HEK293 (cell line): ENCODE results near the gene NUAK1.
A peak's percentile ranks its signal among the peaks of the same experiment; 100 is the strongest.

ENCODE experiments used
- GLIS1 ChIP-seq: fragments of 450-650 bp; formaldehyde crosslinking; IDR thresholded peaks from 2 replicates; pipeline ENCODE4 v1.5.1; 2016; ENCODE audit warnings: missing biosample characterization, missing genetic modification characterization
- HOXC10 ChIP-seq: sonication (generic); formaldehyde crosslinking; IDR thresholded peaks from 2 replicates; pipeline ENCODE4 v1.8.1; 2023; ENCODE audit warnings: mild to moderate bottlenecking, missing genetic modification reagents
- PRDM1 ChIP-seq: fragments of 450-650 bp; formaldehyde crosslinking; IDR thresholded peaks from 2 replicates; pipeline ENCODE4; 2016; ENCODE audit warnings: missing biosample characterization, missing genetic modification characterization
- PRDM2 ChIP-seq: fragments of 450-650 bp; formaldehyde crosslinking; IDR thresholded peaks from 2 replicates; pipeline ENCODE4 v1.5.1; 2016; ENCODE audit warnings: missing biosample characterization, missing genetic modification characterization, borderline replicate concordance
- SCRT1 ChIP-seq: fragments of 450-650 bp; formaldehyde crosslinking; IDR thresholded peaks from 2 replicates; pipeline ENCODE4 v1.5.1; 2016; ENCODE audit warnings: missing biosample characterization, missing genetic modification characterization, borderline replicate concordance
- TRIM28 ChIP-seq: IDR thresholded peaks from 2 replicates; pipeline ENCODE4 v1.6.1; 2011; ENCODE audit warnings: low read length, control low read depth, borderline replicate concordance
- ZBTB44 ChIP-seq: fragments of 450-650 bp; IDR thresholded peaks from 2 replicates; pipeline ENCODE4 v1.5.1; 2018; ENCODE audit warnings: missing biosample characterization, mild to moderate bottlenecking, missing genetic modification characterization
- ZBTB8A ChIP-seq: fragments of 450-650 bp; formaldehyde crosslinking; IDR thresholded peaks from 2 replicates; pipeline ENCODE4 v1.5.1; 2016; ENCODE audit warnings: missing biosample characterization, missing genetic modification characterization
- ZFP69B ChIP-seq: fragments of 450-650 bp; formaldehyde crosslinking; IDR thresholded peaks from 2 replicates; pipeline ENCODE4 v1.5.1; 2016; ENCODE audit warnings: missing biosample characterization, missing genetic modification characterization
- ZNF114 ChIP-seq: fragments of 450-650 bp; formaldehyde crosslinking; IDR thresholded peaks from 2 replicates; pipeline ENCODE4 v1.5.0; 2017; ENCODE audit warnings: missing biosample characterization, missing genetic modification characterization
- ZNF121 ChIP-seq: fragments of 450-650 bp; formaldehyde crosslinking; IDR thresholded peaks from 2 replicates; pipeline ENCODE4 v1.5.1; 2016; ENCODE audit warnings: missing biosample characterization, missing genetic modification characterization
- ZNF175 ChIP-seq: fragments of 450-650 bp; formaldehyde crosslinking; IDR thresholded peaks from 2 replicates; pipeline ENCODE4 v1.5.1; 2016; ENCODE audit warnings: missing biosample characterization, missing genetic modification characterization
- ZNF248 ChIP-seq: fragments of 450-650 bp; formaldehyde crosslinking; IDR thresholded peaks from 2 replicates; pipeline ENCODE4 v1.5.1; 2017; ENCODE audit warnings: missing biosample characterization, missing genetic modification characterization
- ZNF433 ChIP-seq: fragments of 450-650 bp; formaldehyde crosslinking; IDR thresholded peaks from 2 replicates; pipeline ENCODE4 v1.5.1; 2016; ENCODE audit warnings: missing biosample characterization, missing genetic modification characterization, low read depth
- ZNF48 ChIP-seq: fragments of 450-650 bp; formaldehyde crosslinking; IDR thresholded peaks from 2 replicates; pipeline ENCODE4 v1.5.1; 2016; ENCODE audit warnings: missing biosample characterization, missing genetic modification characterization
- ZNF521 ChIP-seq: fragments of 450-650 bp; formaldehyde crosslinking; IDR thresholded peaks from 2 replicates; pipeline ENCODE4 v1.5.1; 2017; ENCODE audit warnings: missing biosample characterization, mild to moderate bottlenecking, missing genetic modification characterization
- ZNF610 ChIP-seq: fragments of 450-650 bp; formaldehyde crosslinking; IDR thresholded peaks from 2 replicates; pipeline ENCODE4 v1.5.1; 2016; ENCODE audit warnings: missing biosample characterization, missing genetic modification characterization, borderline replicate concordance
- ZNF654 ChIP-seq: fragments of 450-650 bp; formaldehyde crosslinking; IDR thresholded peaks from 2 replicates; pipeline ENCODE4 v1.5.1; 2016; ENCODE audit warnings: low read depth, missing biosample characterization, missing genetic modification characterization
- ZNF677 ChIP-seq: fragments of 450-650 bp; IDR thresholded peaks from 2 replicates; pipeline ENCODE4 v1.5.0; 2018; ENCODE audit warnings: missing biosample characterization, mild to moderate bottlenecking, missing genetic modification characterization, moderate library complexity
- ZNF692 ChIP-seq: fragments of 450-650 bp; formaldehyde crosslinking; IDR thresholded peaks from 2 replicates; pipeline ENCODE4 v1.5.1; 2016; ENCODE audit warnings: missing biosample characterization, missing genetic modification characterization
- ZSCAN16 ChIP-seq: fragments of 450-650 bp; formaldehyde crosslinking; IDR thresholded peaks from 2 replicates; pipeline ENCODE4 v1.5.1; 2016; ENCODE audit warnings: missing biosample characterization, missing genetic modification characterization
- TF ChIP-seq, protein P1 (sequence below): fragments of 450-650 bp; formaldehyde crosslinking; IDR thresholded peaks from 2 replicates; pipeline ENCODE4 v1.5.1; 2017; ENCODE audit warnings: missing biosample characterization, missing genetic modification characterization
- TF ChIP-seq, protein P2 (sequence below): fragments of 450-650 bp; formaldehyde crosslinking; IDR thresholded peaks from 2 replicates; pipeline ENCODE4 v1.5.1; 2017; ENCODE audit warnings: missing biosample characterization, missing genetic modification characterization
- TF ChIP-seq, protein P3 (sequence below): fragments of 450-650 bp; formaldehyde crosslinking; IDR thresholded peaks from 2 replicates; pipeline ENCODE4 v1.5.1; 2016; ENCODE audit warnings: missing biosample characterization, missing genetic modification characterization
- TF ChIP-seq, protein P4 (sequence below): fragments of 450-650 bp; formaldehyde crosslinking; IDR thresholded peaks from 2 replicates; pipeline ENCODE4 v1.5.1; 2016; ENCODE audit warnings: missing biosample characterization, missing genetic modification characterization, borderline replicate concordance

NUAK1 gene

DNA sequence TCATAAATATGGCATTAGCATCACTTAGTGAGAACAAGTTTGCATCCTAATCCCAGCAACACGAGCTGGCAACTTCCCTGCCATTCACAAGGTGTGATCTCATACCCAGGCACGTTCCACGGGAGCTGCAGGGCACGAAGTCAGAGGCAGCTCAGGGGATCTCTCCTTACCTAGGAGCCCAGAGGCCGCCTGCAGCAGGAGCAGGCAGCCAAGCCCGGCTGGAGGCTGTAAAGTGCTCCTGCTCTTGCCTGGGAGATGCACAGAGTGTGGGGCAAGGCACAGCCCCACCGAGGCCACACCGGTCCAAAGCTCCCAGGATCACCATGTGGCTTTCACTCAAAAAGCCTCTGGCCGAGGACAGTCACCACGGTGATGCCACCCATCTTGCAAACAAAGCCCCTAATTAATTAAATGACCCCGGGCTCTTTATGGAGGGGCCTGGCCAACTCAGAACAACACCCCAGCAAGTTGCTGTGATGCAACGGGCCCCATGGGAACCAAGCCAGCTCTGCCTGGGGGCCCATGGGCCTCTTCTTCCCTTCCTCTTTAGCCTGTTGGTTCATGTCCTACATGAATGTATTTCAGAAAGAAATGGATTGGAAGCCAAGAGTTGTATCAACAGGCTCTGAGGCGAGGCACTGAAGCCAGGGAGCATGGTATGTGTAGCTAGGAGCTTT is 26.5 kb downstream of the NUAK1 start (continued):
- TF ChIP-seq ZNF692 = peak; percentile 64
- TF ChIP-seq, protein P1, sequence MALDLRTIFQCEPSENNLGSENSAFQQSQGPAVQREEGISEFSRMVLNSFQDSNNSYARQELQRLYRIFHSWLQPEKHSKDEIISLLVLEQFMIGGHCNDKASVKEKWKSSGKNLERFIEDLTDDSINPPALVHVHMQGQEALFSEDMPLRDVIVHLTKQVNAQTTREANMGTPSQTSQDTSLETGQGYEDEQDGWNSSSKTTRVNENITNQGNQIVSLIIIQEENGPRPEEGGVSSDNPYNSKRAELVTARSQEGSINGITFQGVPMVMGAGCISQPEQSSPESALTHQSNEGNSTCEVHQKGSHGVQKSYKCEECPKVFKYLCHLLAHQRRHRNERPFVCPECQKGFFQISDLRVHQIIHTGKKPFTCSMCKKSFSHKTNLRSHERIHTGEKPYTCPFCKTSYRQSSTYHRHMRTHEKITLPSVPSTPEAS = no peak
- TF ChIP-seq, protein P2, sequence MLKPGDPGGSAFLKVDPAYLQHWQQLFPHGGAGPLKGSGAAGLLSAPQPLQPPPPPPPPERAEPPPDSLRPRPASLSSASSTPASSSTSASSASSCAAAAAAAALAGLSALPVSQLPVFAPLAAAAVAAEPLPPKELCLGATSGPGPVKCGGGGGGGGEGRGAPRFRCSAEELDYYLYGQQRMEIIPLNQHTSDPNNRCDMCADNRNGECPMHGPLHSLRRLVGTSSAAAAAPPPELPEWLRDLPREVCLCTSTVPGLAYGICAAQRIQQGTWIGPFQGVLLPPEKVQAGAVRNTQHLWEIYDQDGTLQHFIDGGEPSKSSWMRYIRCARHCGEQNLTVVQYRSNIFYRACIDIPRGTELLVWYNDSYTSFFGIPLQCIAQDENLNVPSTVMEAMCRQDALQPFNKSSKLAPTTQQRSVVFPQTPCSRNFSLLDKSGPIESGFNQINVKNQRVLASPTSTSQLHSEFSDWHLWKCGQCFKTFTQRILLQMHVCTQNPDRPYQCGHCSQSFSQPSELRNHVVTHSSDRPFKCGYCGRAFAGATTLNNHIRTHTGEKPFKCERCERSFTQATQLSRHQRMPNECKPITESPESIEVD (tag by site-specific recombination) = no peak
- TF ChIP-seq ZNF610 (tag by site-specific recombination) = no peak
- TF ChIP-seq ZNF175 = no peak
- no peak for TF ChIP-seq PRDM2 (tag by site-specific recombination)
- no peak for TF ChIP-seq ZNF433 (tag by site-specific recombination)
- 0 out of 2 replicates have a peak, but pooled peaks have one; percentile 10 for TF ChIP-seq TRIM28
- no peak for TF ChIP-seq ZNF677 (tag by site-specific recombination)
- TF ChIP-seq ZBTB8A (tag by site-specific recombination) = peak; percentile 54
- TF ChIP-seq, protein P3, sequence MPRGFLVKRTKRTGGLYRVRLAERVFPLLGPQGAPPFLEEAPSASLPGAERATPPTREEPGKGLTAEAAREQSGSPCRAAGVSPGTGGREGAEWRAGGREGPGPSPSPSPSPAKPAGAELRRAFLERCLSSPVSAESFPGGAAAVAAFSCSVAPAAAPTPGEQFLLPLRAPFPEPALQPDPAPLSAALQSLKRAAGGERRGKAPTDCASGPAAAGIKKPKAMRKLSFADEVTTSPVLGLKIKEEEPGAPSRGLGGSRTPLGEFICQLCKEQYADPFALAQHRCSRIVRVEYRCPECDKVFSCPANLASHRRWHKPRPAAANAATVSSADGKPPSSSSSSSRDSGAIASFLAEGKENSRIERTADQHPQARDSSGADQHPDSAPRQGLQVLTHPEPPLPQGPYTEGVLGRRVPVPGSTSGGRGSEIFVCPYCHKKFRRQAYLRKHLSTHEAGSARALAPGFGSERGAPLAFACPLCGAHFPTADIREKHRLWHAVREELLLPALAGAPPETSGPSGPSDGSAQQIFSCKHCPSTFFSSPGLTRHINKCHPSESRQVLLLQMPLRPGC (tag by site-specific recombination) = no peak
- no peak for TF ChIP-seq HOXC10
- peak; percentile 73 for TF ChIP-seq GLIS1 (tag by site-specific recombination)
- no peak for TF ChIP-seq ZNF121
- no peak for TF ChIP-seq ZNF248 (tag by site-specific recombination)
- peak; percentile 33; the same call in 1 of the 2 replicates for TF ChIP-seq ZFP69B (tag by site-specific recombination)
- no peak for TF ChIP-seq ZBTB44 (tag by site-specific recombination)
- no peak for TF ChIP-seq ZNF114 (tag by site-specific recombination)
- TF ChIP-seq ZNF521 = no peak
- TF ChIP-seq, protein P4, sequence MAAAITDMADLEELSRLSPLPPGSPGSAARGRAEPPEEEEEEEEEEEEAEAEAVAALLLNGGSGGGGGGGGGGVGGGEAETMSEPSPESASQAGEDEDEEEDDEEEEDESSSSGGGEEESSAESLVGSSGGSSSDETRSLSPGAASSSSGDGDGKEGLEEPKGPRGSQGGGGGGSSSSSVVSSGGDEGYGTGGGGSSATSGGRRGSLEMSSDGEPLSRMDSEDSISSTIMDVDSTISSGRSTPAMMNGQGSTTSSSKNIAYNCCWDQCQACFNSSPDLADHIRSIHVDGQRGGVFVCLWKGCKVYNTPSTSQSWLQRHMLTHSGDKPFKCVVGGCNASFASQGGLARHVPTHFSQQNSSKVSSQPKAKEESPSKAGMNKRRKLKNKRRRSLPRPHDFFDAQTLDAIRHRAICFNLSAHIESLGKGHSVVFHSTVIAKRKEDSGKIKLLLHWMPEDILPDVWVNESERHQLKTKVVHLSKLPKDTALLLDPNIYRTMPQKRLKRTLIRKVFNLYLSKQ (tag by site-specific recombination) = no peak
- TF ChIP-seq SCRT1 (tag by site-specific recombination) = no peak
- no peak for TF ChIP-seq ZSCAN16 (tag by site-specific recombination)
- no peak for TF ChIP-seq ZNF654 (tag by site-specific recombination)
- TF ChIP-seq ZNF48 (tag by site-specific recombination) = no peak
- TF ChIP-seq PRDM1 (tag by site-specific recombination) = no peak
